Epithelial cell of proximal tubule (primary cell): ENCODE data around the gene VWCE. TPM values are rescaled to one million over a fixed set of nuclear protein-coding genes. Genes with fewer than 3 reads are reported as not detected.

ENCODE experiments used
- DNase-seq: peaks from one replicate; pipeline ENCODE4 v3.0.0-alpha.2; 2011; ENCODE audit warnings: low read depth
- H3K4me3 ChIP-seq: 2 replicates; pipeline ENCODE4 v1.5.1; 2011; ENCODE audit warnings: low read depth, mild to moderate bottlenecking, low read length
- CTCF ChIP-seq: conservative IDR thresholded peaks from 2 replicates; pipeline ENCODE4 v1.5.1; 2012; ENCODE audit warnings: low read depth, mild to moderate bottlenecking, low read length
- total RNA-seq: library from RNA; depleted of rRNA; stranded (reverse); fragments of >200 nt; gene quantifications from 2 replicates; pipeline ENCODE4 v1.2.3, GENCODE V29; 2015

The VWCE gene
- total RNA-seq, 1 donor from 2014 or later = 3.5 TPM

GRCh38 chr11:61306221-61306620, 11.1 kb upstream of the VWCE start:
- TF ChIP-seq CTCF = no peak
- H3K4me3 ChIP-seq = no peak overlapping the region
- DNase-seq = no peak

GRCh38 chr11:61305417-61305816, 10.3 kb upstream of the VWCE start:
- TF ChIP-seq CTCF = no peak
- H3K4me3 ChIP-seq = no peak overlapping the region
- DNase-seq = no peak

GRCh38 chr11:61303725-61304124, 8.6 kb upstream of the VWCE start:
- no peak for TF ChIP-seq CTCF
- H3K4me3 ChIP-seq = no peak overlapping the region
- DNase-seq = no peak

- DNase-seq = no peak
- TF ChIP-seq CTCF = no peak
- H3K4me3 ChIP-seq = no peak overlapping the region
Measured at GRCh38 chr11:61302550-61302949, 7.4 kb upstream of the VWCE start.

GRCh38 chr11:61298663-61299244, 3.6 kb upstream of the VWCE start:
- DNase-seq = no peak
- no peak overlapping the region for H3K4me3 ChIP-seq

GRCh38 chr11:61297746-61298145, 2.6 kb upstream of the VWCE start:
- peak; percentile 88 for DNase-seq
- no peak for TF ChIP-seq CTCF
- H3K4me3 ChIP-seq = no peak overlapping the region

More at GRCh38 chr11:61298663-61299244, 3.6 kb upstream of the VWCE start:
- TF ChIP-seq CTCF = no peak

- TF ChIP-seq CTCF = no peak
- DNase-seq = no peak
- H3K4me3 ChIP-seq = no peak overlapping the region
Measured at GRCh38 chr11:61297341-61297740, 2.2 kb upstream of the VWCE start.
